ENCODE measurements around the gene HIP1R. TPM values are rescaled to one million over a fixed set of nuclear protein-coding genes. Genes with fewer than 3 reads are reported as not detected.

Gene HIP1R
- total and polyA plus RNA-seq, 9 donors = 1.4 to 20.2 (median 10.4) TPM

DNA sequence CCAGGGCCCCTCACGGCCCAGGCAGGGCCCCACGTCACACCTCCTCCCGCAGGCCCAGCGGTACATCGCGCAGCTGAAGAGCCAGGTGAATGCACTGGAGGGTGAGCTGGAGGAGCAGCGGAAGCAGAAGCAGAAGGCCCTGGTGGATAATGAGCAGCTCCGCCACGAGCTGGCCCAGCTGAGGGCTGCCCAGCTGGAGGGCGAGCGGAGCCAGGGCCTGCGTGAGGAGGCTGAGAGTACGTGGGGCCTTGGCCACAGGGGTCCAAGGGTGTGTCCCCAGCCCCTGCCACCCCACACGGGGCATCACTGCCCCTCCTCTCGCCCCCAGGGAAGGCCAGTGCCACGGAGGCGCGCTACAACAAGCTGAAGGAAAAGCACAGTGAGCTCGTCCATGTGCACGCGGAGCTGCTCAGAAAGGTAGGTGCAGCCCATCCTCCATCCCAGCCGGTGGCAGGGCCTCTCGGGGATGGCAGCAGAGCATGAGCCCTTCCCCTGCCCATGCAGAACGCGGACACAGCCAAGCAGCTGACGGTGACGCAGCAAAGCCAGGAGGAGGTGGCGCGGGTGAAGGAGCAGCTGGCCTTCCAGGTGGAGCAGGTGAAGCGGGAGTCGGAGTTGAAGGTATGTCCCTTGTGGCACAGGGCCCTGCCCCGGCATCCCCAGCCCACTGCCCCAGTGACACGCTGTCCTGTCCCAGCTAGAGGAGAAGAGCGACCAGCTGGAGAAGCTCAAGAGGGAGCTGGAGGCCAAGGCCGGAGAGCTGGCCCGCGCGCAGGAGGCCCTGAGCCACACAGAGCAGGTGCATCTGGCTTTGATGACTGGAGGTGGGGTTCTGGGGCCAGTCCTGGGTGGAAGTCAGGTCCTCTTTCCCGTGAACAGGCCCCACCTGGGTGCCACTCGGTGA, 20.9 kb downstream of the HIP1R start:
- Histone ChIP-seq H3K36me3 (no peaks in the 10 kb centered on the region), H3K9me3 (no peaks in the 10 kb centered on the region), H3K4me1 (ENCODE audit: insufficient read depth) (no peaks in the 10 kb centered on the region), H3K4me3 (no peak overlapping the region), H3K27ac (no peak overlapping the region), H3K27me3 (no peaks in the 10 kb centered on the region)
- no peak for DNase-seq
- intact Hi-C loops (cut with DNase I) = no loop called here
- WGBS, 3 donors = 85% methylated on average over 40 of the region's 40 CpGs
- TF ChIP-seq EP300 (IDR thresholded peaks at IDR 0.05) = no peak

DNA sequence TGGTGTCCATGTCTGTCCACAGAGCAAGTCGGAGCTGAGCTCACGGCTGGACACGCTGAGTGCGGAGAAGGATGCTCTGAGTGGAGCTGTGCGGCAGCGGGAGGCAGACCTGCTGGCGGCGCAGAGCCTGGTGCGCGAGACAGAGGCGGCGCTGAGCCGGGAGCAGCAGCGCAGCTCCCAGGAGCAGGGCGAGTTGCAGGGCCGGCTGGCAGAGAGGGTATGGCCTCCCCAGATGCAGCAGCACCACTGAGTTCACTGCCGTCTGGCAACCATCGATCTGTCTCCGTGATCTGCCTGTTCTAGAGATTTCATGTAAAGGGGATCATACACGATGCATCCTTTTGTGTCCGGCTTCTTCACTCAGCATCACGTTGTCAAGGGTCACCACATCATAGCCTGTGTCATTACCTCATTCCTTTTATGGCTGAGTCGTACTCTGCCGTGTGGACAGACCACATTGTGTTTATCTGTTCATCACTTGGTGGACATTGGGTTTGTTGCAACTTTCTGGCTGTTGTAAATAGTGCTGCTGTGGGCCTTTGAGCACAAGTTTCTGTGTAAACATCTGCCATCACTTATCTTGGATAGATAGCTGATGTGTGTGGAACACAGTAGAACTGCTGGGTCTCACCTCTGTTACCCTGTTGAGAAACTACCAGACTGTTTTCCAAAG, 21.9 kb downstream of the HIP1R start:
- H3K4me1 ChIP-seq (ENCODE audit: insufficient read depth) = peaks cover 2% of the 10 kb centered on the region
- H3K36me3 ChIP-seq = no peaks in the 10 kb centered on the region
- DNase-seq = no peak
- TF ChIP-seq, protein P1, sequence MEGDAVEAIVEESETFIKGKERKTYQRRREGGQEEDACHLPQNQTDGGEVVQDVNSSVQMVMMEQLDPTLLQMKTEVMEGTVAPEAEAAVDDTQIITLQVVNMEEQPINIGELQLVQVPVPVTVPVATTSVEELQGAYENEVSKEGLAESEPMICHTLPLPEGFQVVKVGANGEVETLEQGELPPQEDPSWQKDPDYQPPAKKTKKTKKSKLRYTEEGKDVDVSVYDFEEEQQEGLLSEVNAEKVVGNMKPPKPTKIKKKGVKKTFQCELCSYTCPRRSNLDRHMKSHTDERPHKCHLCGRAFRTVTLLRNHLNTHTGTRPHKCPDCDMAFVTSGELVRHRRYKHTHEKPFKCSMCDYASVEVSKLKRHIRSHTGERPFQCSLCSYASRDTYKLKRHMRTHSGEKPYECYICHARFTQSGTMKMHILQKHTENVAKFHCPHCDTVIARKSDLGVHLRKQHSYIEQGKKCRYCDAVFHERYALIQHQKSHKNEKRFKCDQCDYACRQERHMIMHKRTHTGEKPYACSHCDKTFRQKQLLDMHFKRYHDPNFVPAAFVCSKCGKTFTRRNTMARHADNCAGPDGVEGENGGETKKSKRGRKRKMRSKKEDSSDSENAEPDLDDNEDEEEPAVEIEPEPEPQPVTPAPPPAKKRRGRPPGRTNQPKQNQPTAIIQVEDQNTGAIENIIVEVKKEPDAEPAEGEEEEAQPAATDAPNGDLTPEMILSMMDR (IDR thresholded peaks at IDR 0.05) = no peak
- TF ChIP-seq EP300 (IDR thresholded peaks at IDR 0.05) = no peak
- TF ChIP-seq POLR2A (IDR thresholded peaks at IDR 0.05) = no peak
- intact Hi-C loops (cut with DNase I) = no loop called here
- 87% methylated on average over 24 of the region's 24 CpGs for WGBS, 3 donors
- no peak overlapping the region for H3K4me3 ChIP-seq
- no peaks in the 10 kb centered on the region for H3K9me3 ChIP-seq
- H3K27me3 ChIP-seq = no peaks in the 10 kb centered on the region
- no peak overlapping the region for H3K27ac ChIP-seq

DNA sequence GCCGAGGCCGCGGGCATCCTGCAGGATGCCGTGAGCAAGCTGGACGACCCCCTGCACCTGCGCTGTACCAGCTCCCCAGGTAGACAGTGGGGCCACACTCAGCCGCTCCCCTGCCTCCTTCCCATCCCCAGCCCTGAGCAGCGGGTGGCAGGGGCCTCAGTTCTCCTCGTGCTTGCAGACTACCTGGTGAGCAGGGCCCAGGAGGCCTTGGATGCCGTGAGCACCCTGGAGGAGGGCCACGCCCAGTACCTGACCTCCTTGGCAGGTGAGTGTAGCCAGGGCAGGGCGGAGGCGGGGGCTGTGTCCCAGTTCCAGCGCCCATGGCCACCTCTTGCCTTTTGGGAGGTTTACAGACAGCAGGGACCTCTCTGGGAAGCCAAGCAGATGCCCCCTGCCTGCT, 22.9 kb downstream of the HIP1R start:
- 83 to 91% (median 87%) methylated on average over 13 to 14 of the region's 14 CpGs for WGBS, 3 donors
- no peak for DNase-seq
- Histone ChIP-seq H3K27me3 (no peaks in the 10 kb centered on the region), H3K27ac (no peak overlapping the region), H3K9me3 (no peaks in the 10 kb centered on the region), H3K4me1 (ENCODE audit: insufficient read depth) (peaks cover 2% of the 10 kb centered on the region), H3K36me3 (no peaks in the 10 kb centered on the region), H3K4me3 (no peak overlapping the region)
- TF ChIP-seq POLR2A (IDR thresholded peaks at IDR 0.05) = no peak
- intact Hi-C loops (cut with DNase I) = loop anchor here in 2 of 4 donors (2.0 kb wide), 1 partner anchor 89 kb away; no protein-coding TSS in a partner anchor

DNA sequence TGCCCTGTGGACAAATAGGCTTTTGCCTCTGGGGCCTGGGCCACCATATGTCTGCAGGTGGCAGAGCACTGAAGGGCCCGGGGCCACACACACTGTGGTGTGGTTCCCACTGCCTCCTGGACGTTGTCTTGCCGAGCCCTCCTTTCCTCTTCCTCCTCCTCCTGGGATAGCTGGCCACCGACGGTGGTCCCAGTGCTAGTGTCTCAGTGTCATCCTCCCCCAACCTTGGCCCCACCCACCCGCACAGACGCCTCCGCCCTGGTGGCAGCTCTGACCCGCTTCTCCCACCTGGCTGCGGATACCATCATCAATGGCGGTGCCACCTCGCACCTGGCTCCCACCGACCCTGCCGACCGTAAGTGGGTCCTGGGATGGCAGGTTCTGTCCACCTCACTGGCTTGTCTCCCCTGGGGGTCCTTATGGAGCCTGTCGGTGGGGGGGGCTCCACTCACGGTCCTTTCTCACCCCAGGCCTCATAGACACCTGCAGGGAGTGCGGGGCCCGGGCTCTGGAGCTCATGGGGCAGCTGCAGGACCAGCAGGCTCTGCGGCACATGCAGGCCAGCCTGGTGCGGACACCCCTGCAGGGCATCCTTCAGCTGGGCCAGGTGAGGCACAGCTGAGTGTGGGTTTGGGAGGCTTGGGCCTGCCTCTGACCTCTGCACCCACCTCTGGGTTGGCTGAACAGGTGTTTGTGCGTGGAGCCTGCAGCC, 23.5 kb downstream of the HIP1R start:
- WGBS, 3 donors = 82 to 88% (median 84%) methylated on average over 22 of the region's 22 CpGs
- no peaks in the 10 kb centered on the region for H3K36me3 ChIP-seq
- peaks cover 2% of the 10 kb centered on the region for H3K4me1 ChIP-seq (ENCODE audit: insufficient read depth)
- H3K4me3 ChIP-seq = no peak overlapping the region
- peak in 1 of 5 donors; percentile 18 for DNase-seq
- no peak overlapping the region for H3K27ac ChIP-seq
- intact Hi-C loops (cut with DNase I) = loop anchor here in 2 of 4 donors (2.0 kb wide), 1 partner anchor 88 kb away; no protein-coding TSS in a partner anchor
- H3K9me3 ChIP-seq = no peaks in the 10 kb centered on the region
- TF ChIP-seq EP300 (IDR thresholded peaks at IDR 0.05) (no peak), POLR2A (IDR thresholded peaks at IDR 0.05) (no peak)
- TF ChIP-seq, protein P1 (IDR thresholded peaks at IDR 0.05) = no peak
- no peaks in the 10 kb centered on the region for H3K27me3 ChIP-seq

All from ovary (tissue), 9 donors.